Esophagus muscularis mucosa (tissue), 4 donors: ENCODE data around the gene CDH4. TPM values are rescaled to one million over a fixed set of nuclear protein-coding genes. Genes with fewer than 3 reads are reported as not detected.

Source experiments
- DNase-seq: peaks from one replicate; pipeline ENCODE4 v3.0.0-alpha.2; 2017; ENCODE audit errors: extremely low spot score
- H3K27ac ChIP-seq, 4 donors: fragments of 200-600 bp; sonication (generic); replicated peaks in 1 of 4; 1 replicate in 3 of 4; 2 replicates in 1 of 4; pipeline ENCODE4 v1.5.1; 2016 to 2019; ENCODE audit warnings: mild to moderate bottlenecking in 1 of 4
- H3K27me3 ChIP-seq, 4 donors: fragments of 200-600 bp; sonication (generic); one replicate each; pipeline versions ENCODE4 v1.5.1 to v1.6.0; 2016 to 2019
- H3K36me3 ChIP-seq, 4 donors: fragments of 200-600 bp; sonication (generic); one replicate each; pipeline ENCODE4 v1.5.1; 2016 to 2019
- H3K4me1 ChIP-seq, 4 donors: fragments of 200-600 bp; sonication (generic); one replicate each; pipeline ENCODE4 v1.5.1; 2016 to 2019
- H3K4me3 ChIP-seq, 4 donors: fragments of 200-600 bp; sonication (generic); 1 replicate in 2 of 4; 2 replicates in 2 of 4; pipeline ENCODE4 v1.5.1; 2016 to 2019; ENCODE audit warnings: mild to moderate bottlenecking in 4 of 4, moderate library complexity in 1 of 4
- H3K9me3 ChIP-seq, 4 donors: fragments of 200-600 bp; sonication (generic); 1 replicate in 3 of 4; 2 replicates in 1 of 4; pipeline ENCODE4 v1.5.1; 2016 to 2019
- CTCF ChIP-seq, 3 experiments: fragments of 200-600 bp in 2 of 3; fragments of 450-650 bp in 1 of 3; sonication (generic) in 2 of 3; IDR thresholded peaks; one replicate each; pipeline ENCODE4 v1.5.1; 2017 to 2019; ENCODE audit warnings: antibody characterized with exemption in 3 of 3, mild to moderate bottlenecking in 2 of 3, moderate library complexity in 1 of 3
- EP300 ChIP-seq: sonication (generic); formaldehyde crosslinking; IDR thresholded peaks from one replicate; pipeline ENCODE4 v1.6.1; 2017; ENCODE audit warnings: antibody characterized with exemption
- POLR2A ChIP-seq: fragments of 450-650 bp; IDR thresholded peaks from one replicate; pipeline ENCODE4 v1.6.1; 2017; ENCODE audit warnings: antibody characterized with exemption, moderate library complexity, mild to moderate bottlenecking, low read depth
- POLR2AphosphoS5 ChIP-seq, 2 donors: sonication (generic); formaldehyde crosslinking; IDR thresholded peaks; one replicate each; pipeline ENCODE4 v1.6.1; 2017; ENCODE audit warnings: antibody characterized with exemption in 2 of 2
- WGBS: methylation state at CpG from one replicate; pipeline ENCODE4 v1.1.5; 2018; 5-methylcytosine and 5-hydroxymethylcytosine counted together
- intact Hi-C: fragments of 100-400 bp; cut with DNase I; formaldehyde crosslinking; loops from one replicate; pipeline ENCODE4 v1.15.1; 2023
- total RNA-seq, 4 donors: library from RNA; depleted of rRNA; stranded (reverse); fragments of >200 nt; gene quantifications; one replicate each; pipeline versions ENCODE4 v1.1.0 to v1.2.1, GENCODE V29; 2016

The CDH4 gene
- total RNA-seq, 4 donors from 2014 or later: 0.42 to 1.3 (median 0.48) TPM

GRCh38 chr20:61459705-61460104 lies 207.6 kb downstream of the CDH4 start:
- TF ChIP-seq POLR2AphosphoS5 (IDR thresholded peaks at IDR 0.05) (no peak), CTCF (IDR thresholded peaks at IDR 0.05) (no peak), POLR2A (no peak), EP300 (no peak)
- Histone ChIP-seq H3K4me1 (no peaks in the 10 kb centered on the region), H3K4me3 (no peak overlapping the region), H3K27ac (no peak overlapping the region), H3K36me3 (no peaks in the 10 kb centered on the region), H3K9me3 (no peaks in the 10 kb centered on the region), H3K27me3 (peaks cover 0 to 12% (median 0%) of the 10 kb centered on the region in 4 donors)
- WGBS: 92% methylated on average over 3 of the region's 7 CpGs
- intact Hi-C loops: no loop called here
- DNase-seq: no peak

- H3K4me1 ChIP-seq: no peaks in the 10 kb centered on the region
- no peaks in the 10 kb centered on the region for H3K9me3 ChIP-seq
- TF ChIP-seq POLR2AphosphoS5 (IDR thresholded peaks at IDR 0.05) (no peak), CTCF (IDR thresholded peaks at IDR 0.05) (no peak), POLR2A (no peak), EP300 (no peak)
- no peak overlapping the region for H3K4me3 ChIP-seq
- intact Hi-C loops: no loop called here
- no peak overlapping the region for H3K27ac ChIP-seq
- WGBS: 79% methylated on average over 11 of the region's 11 CpGs
- H3K27me3 ChIP-seq: peaks cover 0 to 11% (median 0%) of the 10 kb centered on the region in 4 donors
- no peak for DNase-seq
- no peaks in the 10 kb centered on the region for H3K36me3 ChIP-seq
Measured at GRCh38 chr20:61460261-61461052, 208.4 kb downstream of the CDH4 start.

- peaks cover 0 to 11% (median 0%) of the 10 kb centered on the region in 4 donors for H3K27me3 ChIP-seq
Measured at GRCh38 chr20:61461461-61461860, 209.4 kb downstream of the CDH4 start.

GRCh38 chr20:61464307-61465303 lies 212.5 kb downstream of the CDH4 start:
- no peak for TF ChIP-seq POLR2A
- no peak for TF ChIP-seq POLR2AphosphoS5 (IDR thresholded peaks at IDR 0.05)
- no peak for TF ChIP-seq CTCF (IDR thresholded peaks at IDR 0.05)
- no peak for TF ChIP-seq EP300
- WGBS: 76% methylated on average over 9 of the region's 9 CpGs

More at GRCh38 chr20:61461461-61461860, 209.4 kb downstream of the CDH4 start:
- no peak overlapping the region for H3K27ac ChIP-seq
- no peaks in the 10 kb centered on the region for H3K4me1 ChIP-seq
- H3K36me3 ChIP-seq: no peaks in the 10 kb centered on the region
- TF ChIP-seq POLR2A (no peak), EP300 (no peak), POLR2AphosphoS5 (IDR thresholded peaks at IDR 0.05) (no peak), CTCF (IDR thresholded peaks at IDR 0.05) (no peak)
- no peak for DNase-seq
- WGBS: 82% methylated on average over 12 of the region's 12 CpGs
- H3K4me3 ChIP-seq: no peak overlapping the region
- intact Hi-C loops: no loop called here
- H3K9me3 ChIP-seq: no peaks in the 10 kb centered on the region

More at GRCh38 chr20:61464307-61465303, 212.5 kb downstream of the CDH4 start:
- intact Hi-C loops: no loop called here
- H3K4me3 ChIP-seq: no peak overlapping the region
- H3K9me3 ChIP-seq: peaks cover 0 to 6% (median 2%) of the 10 kb centered on the region in 4 donors
- DNase-seq: no peak
- no peak overlapping the region for H3K27ac ChIP-seq
- no peaks in the 10 kb centered on the region for H3K36me3 ChIP-seq
- H3K4me1 ChIP-seq: no peaks in the 10 kb centered on the region
- H3K27me3 ChIP-seq: peaks cover 0 to 11% (median 0%) of the 10 kb centered on the region in 4 donors
